Stimulated activated naive CD4-positive, alpha-beta T cell (primary cell): ENCODE data around the gene KRTAP29-1.
A peak's percentile ranks its signal among the peaks of the same experiment; 100 is the strongest.

ENCODE experiments used
- DNase-seq, 6 experiments: peaks; one replicate each; lab custom pipeline; 2025; lab: John Stamatoyannopoulos, UW

Gene KRTAP29-1

DNA sequence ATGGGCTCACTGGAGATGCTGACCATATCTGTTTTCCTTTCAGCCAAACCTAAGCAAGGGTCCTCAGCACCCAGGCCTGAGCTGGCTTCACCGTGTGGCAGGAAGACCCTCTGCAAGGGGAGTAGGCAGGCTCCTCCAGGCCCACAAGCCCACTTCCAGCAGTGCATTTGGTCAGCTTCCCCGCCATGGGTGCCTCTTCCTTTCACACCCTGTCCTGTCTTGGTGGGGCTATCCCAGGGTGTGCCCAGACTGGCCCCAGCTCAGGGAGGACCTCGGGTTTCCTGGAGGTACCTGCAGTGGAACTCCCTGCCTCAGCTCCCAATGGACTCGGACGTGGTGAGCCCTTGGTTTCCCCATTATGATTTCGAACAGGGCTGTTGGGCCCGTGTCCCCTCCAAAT is 25.6 kb upstream of the KRTAP29-1 start:
- no peak for DNase-seq

GRCh38 chr17:41327411-41328120 is 24.9 kb upstream of the KRTAP29-1 start:
- DNase-seq: no peak

DNA sequence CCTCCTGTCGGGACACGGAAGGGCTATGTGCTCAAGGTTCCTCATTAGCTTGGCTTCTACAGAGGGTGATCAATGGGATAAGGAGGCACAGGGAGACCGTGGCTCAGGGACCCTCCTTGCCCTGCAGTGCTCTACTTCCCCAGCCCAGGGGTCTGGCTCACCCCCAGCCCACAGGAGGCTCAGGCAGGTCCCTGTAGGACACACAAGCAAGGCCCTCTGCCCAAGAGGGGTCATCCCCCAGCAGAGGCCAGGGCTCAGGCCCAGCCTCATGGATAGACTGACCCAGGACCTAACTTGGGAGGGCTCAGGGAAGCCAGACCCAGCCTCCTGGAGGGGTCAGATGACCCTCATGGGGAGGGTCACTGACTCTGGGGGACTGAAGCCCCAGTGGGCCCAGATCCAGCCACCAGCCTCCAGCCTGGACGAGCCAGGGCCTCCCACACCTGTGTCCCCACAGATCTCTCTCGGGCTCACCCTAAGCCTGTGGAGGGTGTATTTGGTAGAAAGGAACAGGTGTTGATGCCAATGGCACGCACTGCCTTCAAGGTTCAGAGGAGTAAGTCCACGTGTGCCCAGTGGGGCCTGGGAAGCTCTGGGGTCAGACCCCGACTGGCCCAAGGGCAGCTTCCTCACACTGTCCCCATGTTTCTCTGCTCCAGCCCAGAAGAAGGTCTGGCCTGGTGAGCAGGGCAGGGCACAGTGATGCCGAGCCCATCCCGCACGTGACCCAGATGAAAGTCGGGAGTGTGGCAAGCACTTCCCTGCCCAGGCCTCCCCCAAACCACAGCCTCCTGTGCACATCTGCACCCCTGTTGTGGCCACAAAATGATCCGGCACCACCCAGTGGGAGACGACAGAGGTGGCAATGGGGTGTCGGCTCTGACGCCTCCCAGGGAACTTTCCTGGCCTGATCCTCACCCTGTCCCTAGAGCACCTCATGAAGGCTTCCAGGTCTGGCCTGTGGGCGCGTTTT is 23.8 kb upstream of the KRTAP29-1 start:
- DNase-seq: peak in 3 of 6 experiments; percentile 15 to 30 (median 20)

DNA sequence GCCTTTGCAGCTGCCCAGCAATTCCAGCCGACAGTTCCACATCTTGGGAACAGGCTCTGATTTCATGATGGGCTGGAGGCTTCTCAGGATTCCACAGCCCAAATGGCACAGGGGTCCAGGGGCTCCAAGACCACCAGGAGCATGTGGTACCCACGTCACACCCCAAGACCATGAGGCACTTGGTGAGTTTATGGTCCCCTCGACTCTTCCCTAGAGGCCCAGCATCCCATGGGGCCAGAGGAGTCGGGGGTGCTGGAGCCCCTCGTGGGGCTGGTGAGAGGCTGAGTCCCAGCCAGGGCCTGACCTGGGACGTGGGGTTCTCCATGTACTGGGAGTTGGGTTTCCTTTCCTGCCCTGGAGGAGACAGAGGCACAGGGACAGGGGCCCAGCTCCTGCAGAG is 23.0 kb upstream of the KRTAP29-1 start:
- DNase-seq: no peak

DNA sequence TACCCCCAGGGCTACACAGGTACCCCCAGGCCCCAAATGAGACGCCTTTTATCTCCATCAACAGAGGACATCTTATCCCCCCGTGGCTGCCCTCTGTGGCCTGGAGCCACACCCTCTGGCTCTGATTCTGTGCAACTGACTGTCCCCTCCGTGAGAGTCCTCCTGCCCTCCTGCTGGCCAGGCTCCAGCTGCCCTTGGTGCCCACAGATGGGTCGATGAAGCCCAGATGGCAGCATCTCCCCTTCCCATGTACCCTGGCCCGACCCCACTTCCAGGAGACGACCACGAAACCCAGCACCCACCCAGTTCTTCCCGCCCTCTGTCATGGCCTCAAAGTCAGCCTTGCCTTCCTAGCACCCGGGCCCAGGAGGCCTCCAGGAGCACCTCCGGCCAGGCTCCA is 22.5 kb upstream of the KRTAP29-1 start:
- no peak for DNase-seq

- DNase-seq: no peak
These were observed 21.8 kb upstream of the KRTAP29-1 start for GRCh38 chr17:41324180-41325075.

DNA sequence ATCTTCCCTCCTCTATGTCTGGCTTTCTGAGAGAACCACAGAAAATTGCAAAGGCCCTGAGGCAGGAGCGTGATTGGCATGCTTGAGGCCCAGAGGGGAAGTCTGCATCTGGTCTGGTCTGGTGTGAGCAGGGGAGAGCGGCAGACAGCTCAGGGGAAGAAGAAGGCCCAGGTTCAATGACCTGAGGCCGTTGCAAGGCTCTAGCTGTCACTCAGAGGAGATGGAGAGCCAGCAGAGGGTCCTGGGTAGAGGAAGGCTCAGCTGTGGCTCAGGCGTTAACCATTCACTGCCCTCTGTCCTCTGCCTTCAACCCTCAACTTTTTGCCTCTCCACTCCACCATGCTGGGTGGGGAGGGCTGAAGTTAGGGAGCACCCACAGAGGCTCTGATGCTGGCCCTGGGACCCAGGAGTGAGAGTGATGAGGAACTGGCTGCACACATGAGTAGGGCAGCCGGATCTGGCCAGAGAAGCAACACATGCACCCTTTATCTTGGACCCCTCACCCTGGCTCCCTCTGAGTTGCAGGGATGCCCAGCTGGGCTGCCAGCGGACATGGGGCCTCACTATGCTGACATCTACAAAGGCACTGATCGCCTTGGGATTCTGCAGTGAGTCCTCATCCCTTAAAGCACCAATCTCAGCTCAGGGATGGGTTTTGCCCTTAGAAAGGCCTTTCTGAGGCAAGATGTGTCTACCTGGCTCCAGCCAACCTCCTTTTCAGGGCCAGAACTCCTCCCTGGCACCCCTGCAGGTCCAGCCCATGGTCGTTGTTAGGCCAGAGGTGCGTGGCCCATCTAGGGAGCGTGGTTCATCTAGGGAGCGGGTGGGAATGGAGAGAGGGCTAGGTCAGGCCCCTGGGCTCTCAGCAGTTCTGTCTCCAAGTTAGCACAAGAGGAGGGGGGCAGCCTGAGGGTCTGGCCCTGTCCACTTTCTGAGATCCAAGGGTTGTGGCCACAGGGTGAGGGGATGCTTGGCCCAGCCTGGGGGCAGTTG is 20.5 kb upstream of the KRTAP29-1 start:
- no peak for DNase-seq

- peak in 3 of 6 experiments; percentile 38 to 67 (median 66) for DNase-seq
These were observed 19.6 kb upstream of the KRTAP29-1 start for GRCh38 chr17:41322094-41322902.

DNA sequence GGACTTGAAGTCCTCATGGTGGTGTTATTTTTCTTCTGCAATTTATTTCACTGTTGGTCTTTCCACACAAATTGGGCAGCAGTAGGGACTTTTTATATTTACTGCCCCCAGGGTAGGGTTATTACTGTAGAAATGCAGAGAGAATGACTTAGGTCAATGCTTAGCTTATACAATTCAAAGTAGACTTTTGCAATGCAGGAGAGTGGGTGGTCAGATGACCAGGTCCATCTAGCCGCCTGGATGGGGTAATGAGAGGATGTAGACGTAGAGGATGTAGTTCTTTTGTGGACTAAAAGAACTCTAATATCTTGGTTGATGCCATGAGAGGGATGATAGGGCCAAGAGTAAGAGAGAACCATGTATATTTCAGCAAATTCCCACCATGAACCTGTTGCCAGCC is 15.6 kb upstream of the KRTAP29-1 start:
- DNase-seq: no peak

DNA sequence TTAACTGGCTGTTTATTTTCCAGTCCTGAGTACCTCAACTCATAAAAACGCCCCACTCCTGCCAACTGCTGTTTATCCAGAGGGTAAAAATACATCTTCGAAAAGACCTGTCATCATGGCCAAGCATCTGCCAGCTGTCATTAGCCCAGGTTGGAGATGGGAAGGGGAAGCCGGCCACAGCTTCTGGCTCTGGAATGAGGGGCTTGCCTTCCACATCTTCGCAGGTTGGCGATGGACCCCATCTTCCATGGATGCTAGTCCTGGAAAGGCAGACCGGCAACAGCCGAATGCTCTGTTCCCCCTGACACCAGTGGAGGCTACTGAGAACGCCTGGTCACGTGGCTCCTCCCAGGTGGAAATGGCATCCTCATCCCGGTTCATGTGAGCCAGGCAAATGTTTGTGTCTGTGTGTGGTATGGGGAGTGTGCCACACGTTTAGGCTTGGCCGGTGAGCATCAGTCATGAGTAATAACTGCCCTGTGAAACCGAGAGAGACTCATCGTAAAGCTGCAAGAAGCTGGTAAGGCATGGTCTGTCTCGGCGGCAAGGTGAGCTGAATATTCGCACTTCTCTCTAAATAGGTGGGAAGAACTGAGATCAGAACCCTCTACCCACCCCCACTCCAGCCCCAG is 13.3 kb upstream of the KRTAP29-1 start:
- no peak for DNase-seq

DNA sequence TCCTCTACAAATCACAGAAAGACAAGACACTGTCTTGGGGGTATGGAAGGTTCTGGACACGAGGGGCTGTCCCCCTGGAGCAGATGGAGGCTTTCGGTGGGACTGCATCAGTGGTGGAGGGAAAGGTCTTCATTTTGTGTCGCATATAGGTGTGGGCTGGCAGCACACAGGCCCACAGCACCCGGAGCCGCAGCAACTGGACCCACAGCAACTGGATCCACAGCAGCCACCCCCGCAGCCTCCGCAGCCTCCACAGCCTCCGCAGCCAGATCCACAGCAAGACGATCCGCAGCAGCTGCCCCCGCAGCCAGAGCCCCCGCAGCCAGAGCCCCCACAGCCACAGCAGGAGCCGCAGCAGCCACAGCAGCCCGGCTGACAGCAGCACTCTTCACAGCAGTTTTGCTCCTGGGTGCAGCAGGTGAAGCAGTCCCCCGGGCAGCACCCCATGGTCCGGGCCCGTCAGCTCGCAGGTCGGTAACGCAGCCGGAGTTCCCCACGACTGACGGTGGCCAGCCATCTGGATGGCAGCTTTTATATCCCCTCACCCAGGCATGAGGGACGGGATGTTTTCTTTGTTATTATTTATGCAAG is 12.6 kb upstream of the KRTAP29-1 start, which contains the start of gene KRTAP17-1:
Gene KRTAP17-1 (minus strand): TSS at position 507 of the 591 bp plus-strand sequence. CDS start 60 bp downstream, at position 447.
- no peak for DNase-seq

DNA sequence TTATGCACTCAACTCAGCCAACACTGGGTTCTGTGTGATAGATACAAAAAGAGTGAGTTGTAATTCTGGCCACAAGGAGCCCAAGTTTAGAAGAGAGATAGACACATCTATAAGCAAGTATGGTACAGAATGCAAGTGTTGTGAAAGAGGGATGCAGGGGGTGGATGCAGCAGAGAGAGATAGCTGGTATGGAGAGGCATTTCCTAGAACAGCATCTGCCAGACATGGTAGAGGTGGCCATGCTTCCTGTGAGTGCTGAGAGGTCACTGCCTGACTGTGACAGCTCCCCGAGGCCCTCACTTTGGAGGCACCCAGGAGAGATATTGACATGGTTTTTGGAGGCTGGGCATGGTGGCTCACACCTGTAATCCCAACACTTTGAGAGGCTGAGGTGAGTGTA is 8.5 kb upstream of the KRTAP29-1 start:
- no peak for DNase-seq

DNA sequence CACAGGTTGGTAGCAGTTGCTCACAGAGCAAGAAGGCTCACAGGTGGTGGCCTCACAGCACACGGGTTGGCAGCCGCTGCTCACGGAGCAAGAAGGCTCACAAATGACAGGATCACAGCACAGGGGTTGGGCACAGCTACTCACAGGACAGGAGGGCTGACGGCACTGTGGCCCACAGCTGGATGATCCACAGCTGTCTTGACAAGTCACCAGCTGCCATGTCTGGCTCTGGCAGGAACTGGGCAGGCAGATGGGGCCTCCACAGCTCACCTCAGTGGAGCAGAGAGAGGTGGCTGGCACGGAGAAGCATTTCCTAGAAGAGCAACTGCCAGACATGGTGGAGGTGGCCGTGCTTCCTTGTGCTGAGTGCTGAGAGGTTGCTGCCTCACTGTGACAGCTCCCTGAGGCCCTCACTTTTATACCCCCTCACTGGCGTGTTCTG is 6.3 kb upstream of the KRTAP29-1 start, which contains the start of gene KRTAP16-1:
Gene KRTAP16-1 (minus strand): TSS at position 392 of the 442 bp plus-strand sequence. CDS start 56 bp downstream, at position 336.
- DNase-seq: no peak

- DNase-seq: peak; percentile 64 to 95 (median 82)
These were observed 5.7 kb upstream of the KRTAP29-1 start for GRCh38 chr17:41308251-41308917.

- DNase-seq: no peak
These were observed 5.0 kb upstream of the KRTAP29-1 start for GRCh38 chr17:41307647-41308046.

DNA sequence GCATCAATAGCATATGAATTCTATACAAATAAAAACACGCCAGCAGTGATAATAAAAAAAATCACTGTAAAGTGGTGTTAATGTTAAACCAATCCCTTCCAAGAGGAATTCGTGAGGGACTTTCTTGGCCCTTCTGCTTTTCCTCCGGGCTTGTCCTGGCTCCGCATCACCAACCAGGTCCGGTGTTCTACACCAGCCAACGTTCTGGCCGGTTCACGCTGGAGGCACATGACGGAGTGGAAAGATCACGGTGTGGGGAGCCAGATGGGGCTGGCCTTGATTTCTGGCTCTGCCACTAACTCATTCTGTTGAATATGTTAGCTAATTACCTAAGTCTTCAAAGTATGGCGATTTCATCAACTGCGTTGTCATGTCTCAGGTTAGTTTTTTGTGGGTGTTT is 1.4 kb upstream of the KRTAP29-1 start:
- DNase-seq: no peak

GRCh38 chr17:41302981-41303380 is 330 bp upstream of the KRTAP29-1 start:
- DNase-seq: no peak

DNA sequence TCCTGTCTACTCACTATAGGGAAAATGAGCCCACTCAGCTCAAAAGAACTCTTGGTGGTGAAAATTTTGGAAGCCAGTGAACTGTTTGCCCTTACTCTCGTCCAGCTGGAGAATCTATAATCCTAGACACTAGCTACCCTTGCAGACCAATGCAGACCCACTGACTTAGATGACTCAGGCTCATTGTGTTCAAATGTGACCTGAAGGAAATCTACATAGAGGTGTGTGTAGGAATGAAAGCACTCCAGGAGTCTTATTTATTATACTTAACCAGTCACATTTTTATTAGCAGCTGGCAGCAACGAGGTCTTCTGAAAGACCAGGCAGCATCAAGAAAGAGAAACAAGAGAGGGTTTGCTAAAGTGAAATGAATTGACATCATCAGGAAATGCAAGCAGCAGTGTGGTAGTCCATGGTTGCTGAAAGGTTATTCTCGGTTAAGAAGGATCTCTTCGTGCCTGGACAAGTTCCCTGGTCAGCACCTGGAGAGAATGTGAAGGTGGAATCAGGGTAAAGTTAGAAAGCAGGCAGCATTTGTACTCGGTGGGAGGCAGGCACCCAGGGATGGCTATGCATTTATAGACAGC is 1.4 kb downstream of the KRTAP29-1 start:
- DNase-seq: no peak
